Thyroid gland (tissue), 4 donors: ENCODE measurements around the gene FGD5.

Experiments used
- POLR2A ChIP-seq, 2 donors: fragments of 450-650 bp; IDR thresholded peaks; one replicate each; pipeline ENCODE4 v1.6.1; 2017; ENCODE audit warnings: antibody characterized with exemption in 2 of 2, mild to moderate bottlenecking in 2 of 2, moderate library complexity in 1 of 2
- TF ChIP-seq, protein P1 (sequence below), 6 experiments: fragments of 200-600 bp in 3 of 6; fragments of 450-650 bp in 3 of 6; sonication (generic) in 3 of 6; IDR thresholded peaks; one replicate each; pipeline ENCODE4 v1.5.1; 2016 to 2019; ENCODE audit warnings: antibody characterized with exemption in 6 of 6, mild to moderate bottlenecking in 2 of 6, inconsistent platforms in 1 of 6, moderate library complexity in 1 of 6

DNA sequence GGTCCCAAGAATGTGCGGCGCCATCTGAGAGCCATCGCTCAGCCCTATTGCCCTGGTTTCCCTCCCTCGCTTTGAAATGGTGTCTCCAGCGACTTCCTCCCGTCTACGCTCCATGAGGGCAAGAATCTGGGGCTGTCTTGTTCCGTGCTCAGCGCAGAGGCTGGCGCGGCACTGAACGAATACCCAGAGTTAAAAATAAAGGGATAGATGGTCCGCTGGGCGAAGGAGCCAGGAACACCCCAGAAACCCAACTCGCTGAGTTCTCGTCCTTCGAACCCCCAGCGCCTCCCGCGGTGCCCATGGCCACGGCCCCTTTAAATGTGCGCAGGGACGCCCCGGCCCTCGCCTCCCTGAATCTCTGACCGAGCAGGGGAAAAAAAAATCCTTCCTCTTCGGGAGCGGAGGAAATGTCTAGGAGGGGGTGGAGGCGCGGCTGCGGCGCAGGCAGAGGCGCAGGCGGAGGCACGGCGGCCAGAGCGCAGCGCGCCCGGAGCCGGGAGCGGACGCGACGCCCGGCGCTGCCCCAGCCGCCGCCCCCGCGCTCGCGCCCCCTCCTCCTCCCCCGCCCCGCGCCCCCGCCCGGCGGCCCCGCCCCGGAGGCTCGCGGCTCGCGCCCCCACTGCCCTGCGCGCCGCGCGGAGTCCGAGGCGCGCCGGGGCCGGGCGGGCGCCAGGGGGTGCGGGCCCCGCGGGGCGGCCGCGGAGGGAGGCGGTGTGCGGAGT is 8.5 kb upstream of the FGD5 start:
- TF ChIP-seq, protein P1, sequence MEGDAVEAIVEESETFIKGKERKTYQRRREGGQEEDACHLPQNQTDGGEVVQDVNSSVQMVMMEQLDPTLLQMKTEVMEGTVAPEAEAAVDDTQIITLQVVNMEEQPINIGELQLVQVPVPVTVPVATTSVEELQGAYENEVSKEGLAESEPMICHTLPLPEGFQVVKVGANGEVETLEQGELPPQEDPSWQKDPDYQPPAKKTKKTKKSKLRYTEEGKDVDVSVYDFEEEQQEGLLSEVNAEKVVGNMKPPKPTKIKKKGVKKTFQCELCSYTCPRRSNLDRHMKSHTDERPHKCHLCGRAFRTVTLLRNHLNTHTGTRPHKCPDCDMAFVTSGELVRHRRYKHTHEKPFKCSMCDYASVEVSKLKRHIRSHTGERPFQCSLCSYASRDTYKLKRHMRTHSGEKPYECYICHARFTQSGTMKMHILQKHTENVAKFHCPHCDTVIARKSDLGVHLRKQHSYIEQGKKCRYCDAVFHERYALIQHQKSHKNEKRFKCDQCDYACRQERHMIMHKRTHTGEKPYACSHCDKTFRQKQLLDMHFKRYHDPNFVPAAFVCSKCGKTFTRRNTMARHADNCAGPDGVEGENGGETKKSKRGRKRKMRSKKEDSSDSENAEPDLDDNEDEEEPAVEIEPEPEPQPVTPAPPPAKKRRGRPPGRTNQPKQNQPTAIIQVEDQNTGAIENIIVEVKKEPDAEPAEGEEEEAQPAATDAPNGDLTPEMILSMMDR (IDR thresholded peaks at IDR 0.05) = no peak
- no peak for TF ChIP-seq POLR2A (IDR thresholded peaks at IDR 0.05)
